Measurements from ENCODE around the gene ZNF775. TPM values are rescaled to one million over a fixed set of nuclear protein-coding genes. Genes with fewer than 3 reads are reported as not detected.

ZNF775 gene
- polyA plus RNA-seq, 2 donors: 0.81 to 1.6 TPM

- 96% methylated on average over 4 of the region's 4 CpGs for WGBS, 2 donors
These were observed 20.7 kb upstream of the ZNF775 start for GRCh38 chr7:150358433-150358832.

GRCh38 chr7:150358988-150359621 is 20.0 kb upstream of the ZNF775 start:
- Histone ChIP-seq H3K27ac (ENCODE audit: low read depth in 2 of 2, low read length in 1 of 2) (no peak overlapping the region), H3K4me3 (ENCODE audit: low read depth in 1 of 2, low read length in 2 of 2) (no peak overlapping the region), H3K36me3 (ENCODE audit: control insufficient read depth in 2 of 2, insufficient read depth in 2 of 2, low read length in 1 of 2) (no peaks in the 10 kb centered on the region), H3K4me1 (ENCODE audit: control insufficient read depth in 2 of 2, insufficient read depth in 2 of 2, low read length in 1 of 2) (no peaks in the 10 kb centered on the region), H3K27me3 (ENCODE audit: control insufficient read depth in 1 of 2, insufficient read depth in 2 of 2, low read length in 2 of 2) (no peaks in the 10 kb centered on the region), H3K9me3 (ENCODE audit: control insufficient read depth in 2 of 2, insufficient read depth in 1 of 2, low read depth in 1 of 2, low read length in 1 of 2) (no peaks in the 10 kb centered on the region)
- 77 to 88% methylated on average over 4 of the region's 4 CpGs for WGBS, 2 donors

More at GRCh38 chr7:150358433-150358832, 20.7 kb upstream of the ZNF775 start:
- H3K27ac ChIP-seq (ENCODE audit: low read depth in 2 of 2, low read length in 1 of 2): no peak overlapping the region
- no peaks in the 10 kb centered on the region for H3K36me3 ChIP-seq (ENCODE audit: control insufficient read depth in 2 of 2, insufficient read depth in 2 of 2, low read length in 1 of 2)
- H3K4me3 ChIP-seq (ENCODE audit: low read depth in 1 of 2, low read length in 2 of 2): no peak overlapping the region
- H3K4me1 ChIP-seq (ENCODE audit: control insufficient read depth in 2 of 2, insufficient read depth in 2 of 2, low read length in 1 of 2): no peaks in the 10 kb centered on the region
- H3K27me3 ChIP-seq (ENCODE audit: control insufficient read depth in 1 of 2, insufficient read depth in 2 of 2, low read length in 2 of 2): no peaks in the 10 kb centered on the region
- H3K9me3 ChIP-seq (ENCODE audit: control insufficient read depth in 2 of 2, insufficient read depth in 1 of 2, low read depth in 1 of 2, low read length in 1 of 2): no peaks in the 10 kb centered on the region

- no peaks in the 10 kb centered on the region for H3K4me1 ChIP-seq (ENCODE audit: control insufficient read depth in 2 of 2, insufficient read depth in 2 of 2, low read length in 1 of 2)
- H3K27ac ChIP-seq (ENCODE audit: low read depth in 2 of 2, low read length in 1 of 2): no peak overlapping the region
- WGBS, 2 donors: 98% methylated on average over 2 of the region's 2 CpGs
- no peaks in the 10 kb centered on the region for H3K9me3 ChIP-seq (ENCODE audit: control insufficient read depth in 2 of 2, insufficient read depth in 1 of 2, low read depth in 1 of 2, low read length in 1 of 2)
- no peaks in the 10 kb centered on the region for H3K36me3 ChIP-seq (ENCODE audit: control insufficient read depth in 2 of 2, insufficient read depth in 2 of 2, low read length in 1 of 2)
- H3K4me3 ChIP-seq (ENCODE audit: low read depth in 1 of 2, low read length in 2 of 2): no peak overlapping the region
- H3K27me3 ChIP-seq (ENCODE audit: control insufficient read depth in 1 of 2, insufficient read depth in 2 of 2, low read length in 2 of 2): no peaks in the 10 kb centered on the region
These were observed 19.3 kb upstream of the ZNF775 start for GRCh38 chr7:150359622-150360362.

- 75 to 78% methylated on average over 5 of the region's 5 CpGs for WGBS, 2 donors
- H3K4me3 ChIP-seq (ENCODE audit: low read depth in 1 of 2, low read length in 2 of 2): no peak overlapping the region
- H3K27me3 ChIP-seq (ENCODE audit: control insufficient read depth in 1 of 2, insufficient read depth in 2 of 2, low read length in 2 of 2): no peaks in the 10 kb centered on the region
- H3K9me3 ChIP-seq (ENCODE audit: control insufficient read depth in 2 of 2, insufficient read depth in 1 of 2, low read depth in 1 of 2, low read length in 1 of 2): no peaks in the 10 kb centered on the region
- no peak overlapping the region for H3K27ac ChIP-seq (ENCODE audit: low read depth in 2 of 2, low read length in 1 of 2)
- no peaks in the 10 kb centered on the region for H3K4me1 ChIP-seq (ENCODE audit: control insufficient read depth in 2 of 2, insufficient read depth in 2 of 2, low read length in 1 of 2)
- no peaks in the 10 kb centered on the region for H3K36me3 ChIP-seq (ENCODE audit: control insufficient read depth in 2 of 2, insufficient read depth in 2 of 2, low read length in 1 of 2)
These were observed 18.6 kb upstream of the ZNF775 start for GRCh38 chr7:150360363-150361058.

- 70 to 72% methylated on average over 7 of the region's 7 CpGs for WGBS, 2 donors
- no peaks in the 10 kb centered on the region for H3K4me1 ChIP-seq (ENCODE audit: control insufficient read depth in 2 of 2, insufficient read depth in 2 of 2, low read length in 1 of 2)
- no peak overlapping the region for H3K4me3 ChIP-seq (ENCODE audit: low read depth in 1 of 2, low read length in 2 of 2)
These were observed 17.7 kb upstream of the ZNF775 start for GRCh38 chr7:150361402-150361801.

GRCh38 chr7:150361807-150362621 is 17.1 kb upstream of the ZNF775 start:
- H3K4me1 ChIP-seq (ENCODE audit: control insufficient read depth in 2 of 2, insufficient read depth in 2 of 2, low read length in 1 of 2): no peaks in the 10 kb centered on the region
- no peaks in the 10 kb centered on the region for H3K27me3 ChIP-seq (ENCODE audit: control insufficient read depth in 1 of 2, insufficient read depth in 2 of 2, low read length in 2 of 2)
- H3K9me3 ChIP-seq (ENCODE audit: control insufficient read depth in 2 of 2, insufficient read depth in 1 of 2, low read depth in 1 of 2, low read length in 1 of 2): no peaks in the 10 kb centered on the region
- no peak overlapping the region for H3K4me3 ChIP-seq (ENCODE audit: low read depth in 1 of 2, low read length in 2 of 2)
- H3K36me3 ChIP-seq (ENCODE audit: control insufficient read depth in 2 of 2, insufficient read depth in 2 of 2, low read length in 1 of 2): no peaks in the 10 kb centered on the region
- 83 to 87% methylated on average over 18 of the region's 18 CpGs for WGBS, 2 donors
- no peak overlapping the region for H3K27ac ChIP-seq (ENCODE audit: low read depth in 2 of 2, low read length in 1 of 2)

More at GRCh38 chr7:150361402-150361801, 17.7 kb upstream of the ZNF775 start:
- Histone ChIP-seq H3K36me3 (ENCODE audit: control insufficient read depth in 2 of 2, insufficient read depth in 2 of 2, low read length in 1 of 2) (no peaks in the 10 kb centered on the region), H3K27ac (ENCODE audit: low read depth in 2 of 2, low read length in 1 of 2) (no peak overlapping the region), H3K27me3 (ENCODE audit: control insufficient read depth in 1 of 2, insufficient read depth in 2 of 2, low read length in 2 of 2) (no peaks in the 10 kb centered on the region), H3K9me3 (ENCODE audit: control insufficient read depth in 2 of 2, insufficient read depth in 1 of 2, low read depth in 1 of 2, low read length in 1 of 2) (no peaks in the 10 kb centered on the region)

GRCh38 chr7:150363370-150363769 is 15.8 kb upstream of the ZNF775 start:
- Histone ChIP-seq H3K9me3 (ENCODE audit: control insufficient read depth in 2 of 2, insufficient read depth in 1 of 2, low read depth in 1 of 2, low read length in 1 of 2) (no peaks in the 10 kb centered on the region), H3K4me3 (ENCODE audit: low read depth in 1 of 2, low read length in 2 of 2) (no peak overlapping the region), H3K27ac (ENCODE audit: low read depth in 2 of 2, low read length in 1 of 2) (no peak overlapping the region), H3K27me3 (ENCODE audit: control insufficient read depth in 1 of 2, insufficient read depth in 2 of 2, low read length in 2 of 2) (no peaks in the 10 kb centered on the region), H3K36me3 (ENCODE audit: control insufficient read depth in 2 of 2, insufficient read depth in 2 of 2, low read length in 1 of 2) (no peaks in the 10 kb centered on the region), H3K4me1 (ENCODE audit: control insufficient read depth in 2 of 2, insufficient read depth in 2 of 2, low read length in 1 of 2) (no peaks in the 10 kb centered on the region)
- WGBS, 2 donors: 91 to 95% methylated on average over 4 of the region's 4 CpGs

GRCh38 chr7:150363872-150364271 is 15.3 kb upstream of the ZNF775 start:
- no peak overlapping the region for H3K4me3 ChIP-seq (ENCODE audit: low read depth in 1 of 2, low read length in 2 of 2)
- no peaks in the 10 kb centered on the region for H3K9me3 ChIP-seq (ENCODE audit: control insufficient read depth in 2 of 2, insufficient read depth in 1 of 2, low read depth in 1 of 2, low read length in 1 of 2)
- H3K36me3 ChIP-seq (ENCODE audit: control insufficient read depth in 2 of 2, insufficient read depth in 2 of 2, low read length in 1 of 2): no peaks in the 10 kb centered on the region
- no peaks in the 10 kb centered on the region for H3K27me3 ChIP-seq (ENCODE audit: control insufficient read depth in 1 of 2, insufficient read depth in 2 of 2, low read length in 2 of 2)
- H3K4me1 ChIP-seq (ENCODE audit: control insufficient read depth in 2 of 2, insufficient read depth in 2 of 2, low read length in 1 of 2): no peaks in the 10 kb centered on the region
- WGBS, 2 donors: 83 to 85% methylated on average over 5 of the region's 5 CpGs
- no peak overlapping the region for H3K27ac ChIP-seq (ENCODE audit: low read depth in 2 of 2, low read length in 1 of 2)

- H3K36me3 ChIP-seq (ENCODE audit: control insufficient read depth in 2 of 2, insufficient read depth in 2 of 2, low read length in 1 of 2): no peaks in the 10 kb centered on the region
- 89 to 92% methylated on average over 10 of the region's 10 CpGs for WGBS, 2 donors
- H3K27ac ChIP-seq (ENCODE audit: low read depth in 2 of 2, low read length in 1 of 2): no peak overlapping the region
- peaks cover 3 to 8% of the 10 kb centered on the region in 2 donors for H3K4me1 ChIP-seq (ENCODE audit: control insufficient read depth in 2 of 2, insufficient read depth in 2 of 2, low read length in 1 of 2)
- no peaks in the 10 kb centered on the region for H3K9me3 ChIP-seq (ENCODE audit: control insufficient read depth in 2 of 2, insufficient read depth in 1 of 2, low read depth in 1 of 2, low read length in 1 of 2)
- no peaks in the 10 kb centered on the region for H3K27me3 ChIP-seq (ENCODE audit: control insufficient read depth in 1 of 2, insufficient read depth in 2 of 2, low read length in 2 of 2)
- no peak overlapping the region for H3K4me3 ChIP-seq (ENCODE audit: low read depth in 1 of 2, low read length in 2 of 2)
These were observed 13.9 kb upstream of the ZNF775 start for GRCh38 chr7:150365194-150365593.
